Loucy (cell line): ENCODE data around the gene DNASE2.

Experiments used
- H2AFZ ChIP-seq: fragments of 200-600 bp; sonication (generic); 2 replicates; pipeline ENCODE4 v1.6.0; 2016; ENCODE audit warnings: antibody characterized with exemption, mild to moderate bottlenecking, low read length, moderate library complexity
- H3F3A ChIP-seq: fragments of 200-600 bp; 2 replicates; pipeline ENCODE4 v1.6.0; 2016; ENCODE audit warnings: antibody characterized with exemption, low read depth, mild to moderate bottlenecking
- H3K27me3 ChIP-seq: fragments of 200-600 bp; sonication (generic); 2 replicates; pipeline ENCODE4 v1.6.1; 2014; ENCODE audit warnings: low read length, mild to moderate bottlenecking; ENCODE audit not compliant: insufficient read depth, poor library complexity, severe bottlenecking
- H3K36me3 ChIP-seq: fragments of 200-600 bp; sonication (generic); 2 replicates; pipeline ENCODE4 v1.6.1; 2016; ENCODE audit warnings: low read length; ENCODE audit not compliant: insufficient read depth
- H3K4me1 ChIP-seq: fragments of 200-600 bp; sonication (generic); 2 replicates; pipeline ENCODE4 v1.5.1; 2014; ENCODE audit warnings: low read length, mild to moderate bottlenecking; ENCODE audit not compliant: insufficient read depth, poor library complexity, severe bottlenecking
- H3K4me2 ChIP-seq: fragments of 200-600 bp; sonication (generic); 2 replicates; pipeline ENCODE4 v1.6.0; 2014; ENCODE audit warnings: antibody characterized with exemption, low read length, low read depth, mild to moderate bottlenecking; ENCODE audit not compliant: poor library complexity, severe bottlenecking
- H3K4me3 ChIP-seq: fragments of 200-600 bp; sonication (generic); 2 replicates; pipeline ENCODE4 v1.5.1; 2014; ENCODE audit warnings: low read length, mild to moderate bottlenecking, mixed read lengths; ENCODE audit not compliant: poor library complexity, severe bottlenecking
- H3K79me2 ChIP-seq: fragments of 200-600 bp; sonication (generic); 2 replicates; pipeline ENCODE4 v1.6.1; 2014; ENCODE audit warnings: low read length; ENCODE audit not compliant: insufficient read depth
- H3K9ac ChIP-seq: fragments of 200-600 bp; sonication (generic); 2 replicates; pipeline ENCODE4 v1.6.0; 2014; ENCODE audit warnings: mild to moderate bottlenecking, low read depth, low read length, moderate library complexity; ENCODE audit not compliant: poor library complexity, severe bottlenecking
- H3K9me2 ChIP-seq: fragments of 200-600 bp; sonication (generic); replicated peaks from 2 replicates; pipeline ENCODE4 v1.6.1; 2016; ENCODE audit warnings: low read depth, low read length, mixed read lengths
- H3K9me3 ChIP-seq: fragments of 200-600 bp; sonication (generic); 2 replicates; pipeline ENCODE4 v1.6.1; 2014; ENCODE audit warnings: mild to moderate bottlenecking, antibody characterized with exemption, low read length, low read depth; ENCODE audit not compliant: insufficient read depth
- H4K20me1 ChIP-seq: fragments of 200-600 bp; sonication (generic); 2 replicates; pipeline ENCODE4 v1.6.0; 2014; ENCODE audit warnings: antibody characterized with exemption, low read length, mild to moderate bottlenecking; ENCODE audit not compliant: insufficient read depth, poor library complexity, severe bottlenecking
- EZH2phosphoT487 ChIP-seq: fragments of 200-600 bp; IDR thresholded peaks from 2 replicates; pipeline ENCODE4 v1.6.1; 2018; ENCODE audit warnings: antibody characterized with exemption, mild to moderate bottlenecking, moderate library complexity, borderline replicate concordance
- TF ChIP-seq, protein P1 (sequence below): fragments of 200-600 bp; sonication (generic); conservative IDR thresholded peaks from 2 replicates; pipeline ENCODE4 v1.5.1; 2014; ENCODE audit warnings: mild to moderate bottlenecking, antibody characterized with exemption, low read length

DNASE2 gene

DNA sequence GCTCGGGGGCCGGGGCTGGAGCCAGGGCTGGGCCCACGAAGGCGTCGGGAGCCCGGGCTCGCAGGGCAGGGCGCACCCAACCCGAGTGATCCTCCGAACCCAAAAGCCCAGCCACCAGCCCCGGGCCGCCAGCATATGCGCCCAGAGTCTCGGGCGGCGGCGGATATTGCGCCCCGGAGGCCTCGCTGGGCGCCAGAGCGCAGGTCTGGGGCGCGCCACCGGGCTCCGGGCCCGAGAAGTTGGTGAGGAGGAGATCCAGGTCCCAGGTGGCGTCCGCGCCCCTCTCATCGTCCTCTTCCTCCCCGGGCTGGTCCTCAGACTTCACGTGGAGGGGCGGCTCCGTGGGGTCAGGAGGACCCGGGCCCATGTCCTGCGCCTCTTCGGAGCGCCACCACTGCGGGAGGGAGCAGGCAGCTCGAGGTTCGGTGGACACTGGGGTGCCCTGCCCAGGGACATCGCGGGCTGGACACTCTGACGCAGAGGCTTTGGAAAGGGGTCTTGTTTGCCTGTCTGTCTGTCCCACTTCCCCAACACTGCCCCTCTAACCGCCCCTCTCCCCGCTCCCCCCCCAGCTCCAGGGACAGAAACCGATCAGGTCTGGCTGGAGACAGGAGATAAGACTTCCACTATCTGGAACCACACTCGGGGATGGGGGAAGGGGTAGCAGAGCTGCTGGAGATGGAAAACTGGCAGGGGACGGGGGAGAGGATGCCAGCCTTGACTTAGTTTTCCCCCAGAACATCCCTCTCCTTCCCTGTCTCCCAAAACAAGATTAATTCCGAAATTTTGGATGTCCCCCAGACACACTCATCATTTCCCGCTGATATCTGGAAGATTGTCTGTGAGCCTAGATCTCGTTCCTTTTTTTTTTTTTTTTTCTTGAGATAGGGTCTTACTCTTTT, 4.8 kb upstream of the DNASE2 start:
- no peaks in the 10 kb centered on the region for H3F3A ChIP-seq
- H3K36me3 ChIP-seq: no peaks in the 10 kb centered on the region
- H3K79me2 ChIP-seq: no peaks in the 10 kb centered on the region
- H3K9ac ChIP-seq: no peak overlapping the region
- TF ChIP-seq, protein P1, sequence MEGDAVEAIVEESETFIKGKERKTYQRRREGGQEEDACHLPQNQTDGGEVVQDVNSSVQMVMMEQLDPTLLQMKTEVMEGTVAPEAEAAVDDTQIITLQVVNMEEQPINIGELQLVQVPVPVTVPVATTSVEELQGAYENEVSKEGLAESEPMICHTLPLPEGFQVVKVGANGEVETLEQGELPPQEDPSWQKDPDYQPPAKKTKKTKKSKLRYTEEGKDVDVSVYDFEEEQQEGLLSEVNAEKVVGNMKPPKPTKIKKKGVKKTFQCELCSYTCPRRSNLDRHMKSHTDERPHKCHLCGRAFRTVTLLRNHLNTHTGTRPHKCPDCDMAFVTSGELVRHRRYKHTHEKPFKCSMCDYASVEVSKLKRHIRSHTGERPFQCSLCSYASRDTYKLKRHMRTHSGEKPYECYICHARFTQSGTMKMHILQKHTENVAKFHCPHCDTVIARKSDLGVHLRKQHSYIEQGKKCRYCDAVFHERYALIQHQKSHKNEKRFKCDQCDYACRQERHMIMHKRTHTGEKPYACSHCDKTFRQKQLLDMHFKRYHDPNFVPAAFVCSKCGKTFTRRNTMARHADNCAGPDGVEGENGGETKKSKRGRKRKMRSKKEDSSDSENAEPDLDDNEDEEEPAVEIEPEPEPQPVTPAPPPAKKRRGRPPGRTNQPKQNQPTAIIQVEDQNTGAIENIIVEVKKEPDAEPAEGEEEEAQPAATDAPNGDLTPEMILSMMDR: no peak
- TF ChIP-seq EZH2phosphoT487: no peak
- no peak overlapping the region for H3K4me2 ChIP-seq
- H3K4me1 ChIP-seq: no peaks in the 10 kb centered on the region
- peaks cover 5% of the 10 kb centered on the region; the same call in 1 of the 2 replicates for H3K9me3 ChIP-seq
- no peak overlapping the region; the same call in 1 of the 2 replicates for H2AFZ ChIP-seq
- H3K27me3 ChIP-seq: no peaks in the 10 kb centered on the region
- no peaks in the 10 kb centered on the region for H3K9me2 ChIP-seq
- H4K20me1 ChIP-seq: no peaks in the 10 kb centered on the region
- no peak overlapping the region for H3K4me3 ChIP-seq

DNA sequence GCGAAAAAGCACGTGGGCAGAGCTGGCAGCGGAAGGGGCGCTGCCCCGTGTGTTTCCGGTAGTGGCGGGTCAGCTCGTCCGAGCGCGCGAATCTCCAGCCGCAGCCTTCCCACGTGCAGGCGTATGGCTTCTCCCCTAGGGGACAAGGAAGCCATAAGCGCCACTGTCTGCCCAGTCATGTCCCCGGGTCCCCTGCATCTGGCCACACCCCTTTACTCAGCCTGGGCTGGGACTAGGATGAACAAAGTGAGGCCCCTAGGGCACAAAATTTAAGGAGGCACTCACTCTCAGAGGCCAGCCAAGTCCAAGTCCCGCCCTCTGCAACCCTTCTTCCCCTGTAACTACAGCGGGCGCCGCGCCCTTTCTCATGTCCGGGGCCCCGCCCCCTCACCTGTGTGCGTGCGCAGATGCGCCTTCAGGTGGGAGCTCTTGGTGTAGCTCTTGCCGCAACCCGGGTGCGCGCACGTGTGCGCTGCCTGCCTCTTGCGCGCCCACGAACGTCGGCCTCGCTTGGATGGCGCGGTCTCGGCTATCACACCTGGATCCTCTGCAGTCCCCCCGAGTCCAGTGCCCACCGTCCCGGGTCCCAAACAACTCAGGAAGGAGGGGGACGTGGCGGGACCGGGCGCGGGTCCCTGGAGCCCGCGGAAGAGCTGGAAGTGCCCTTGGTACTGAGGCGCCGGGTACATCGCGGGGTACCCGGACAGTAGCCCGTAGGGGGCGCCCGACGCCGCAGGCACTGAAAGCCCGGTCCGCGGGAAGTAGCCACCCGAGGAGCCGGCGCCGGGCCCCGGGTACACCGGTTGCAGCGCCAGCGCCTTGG, 3.9 kb upstream of the DNASE2 start:
- Histone ChIP-seq H3F3A (no peaks in the 10 kb centered on the region), H3K9me3 (peaks cover 5% of the 10 kb centered on the region; the same call in 1 of the 2 replicates), H4K20me1 (no peaks in the 10 kb centered on the region), H2AFZ (peak overlapping the region; percentile 60; the same call in 1 of the 2 replicates), H3K79me2 (peaks cover 8% of the 10 kb centered on the region; the same call in 1 of the 2 replicates), H3K4me2 (peak overlapping the region; percentile 30), H3K27me3 (no peaks in the 10 kb centered on the region), H3K4me3 (peak overlapping the region; percentile 51), H3K4me1 (peaks cover 6% of the 10 kb centered on the region), H3K9ac (no peak overlapping the region), H3K9me2 (no peaks in the 10 kb centered on the region), H3K36me3 (no peaks in the 10 kb centered on the region)
- TF ChIP-seq EZH2phosphoT487: no peak
- TF ChIP-seq, protein P1: peak; percentile 42

DNA sequence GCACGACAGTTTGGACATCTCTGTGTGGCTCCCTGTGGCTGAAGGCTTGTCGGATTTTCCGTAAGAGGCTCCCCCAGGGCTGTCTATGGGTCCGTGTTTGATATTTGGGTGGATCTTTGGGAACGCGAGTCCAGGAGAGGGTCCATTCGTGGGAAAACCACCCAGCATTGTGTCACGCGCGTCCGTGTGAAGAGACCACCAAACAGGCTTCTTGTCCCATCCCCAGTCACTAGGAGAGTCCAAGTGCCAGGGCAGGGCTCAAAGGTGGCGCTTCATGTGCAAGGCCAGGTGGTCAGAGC, 3.3 kb upstream of the DNASE2 start:
- Histone ChIP-seq H3K4me3 (no peak overlapping the region), H3F3A (no peaks in the 10 kb centered on the region), H3K79me2 (peaks cover 13% of the 10 kb centered on the region; the same call in 1 of the 2 replicates), H2AFZ (no peak overlapping the region), H3K4me1 (peaks cover 12% of the 10 kb centered on the region), H3K9me3 (peaks cover 5% of the 10 kb centered on the region; the same call in 1 of the 2 replicates), H3K27me3 (no peaks in the 10 kb centered on the region), H3K9me2 (no peaks in the 10 kb centered on the region), H4K20me1 (no peaks in the 10 kb centered on the region), H3K4me2 (no peak overlapping the region), H3K9ac (no peak overlapping the region), H3K36me3 (no peaks in the 10 kb centered on the region)
- TF ChIP-seq, protein P1: no peak
- TF ChIP-seq EZH2phosphoT487: no peak
